GM12878 (cell line): ENCODE data around the gene EP300. TPM values are rescaled to one million over a fixed set of nuclear protein-coding genes. Genes with fewer than 3 reads are reported as not detected.

Experiments
- ATAC-seq: fragments of 200-7000 bp; cut with Tn5 transposase; 3 replicates; pipeline ENCODE4 v1.9.1; 2020; ENCODE audit warnings: mild to moderate bottlenecking, moderate library complexity
- BruUV-seq: library from RNA; stranded (reverse); fragments of 400-500 nt; replicated peaks from 2 replicates; lab custom pipeline; 2021; lab: Mats Ljungman, UMichigan
- CTCF ChIA-PET: fragments of 300-600 bp; sonication (Branson Sonifier 250); formaldehyde crosslinking; extraction: SDS; loops from one replicate; lab custom pipeline; 2021; ENCODE audit warnings: inconsistent platforms; lab: Yijun Ruan, JAX
- POLR2A ChIA-PET: fragments of 350-600 bp; formaldehyde crosslinking; extraction: SDS; loops from one replicate; lab custom pipeline; 2021; ENCODE audit warnings: inconsistent platforms; lab: Charles Lee
- RAD21 ChIA-PET: fragments of 300-600 bp; sonication (Branson Sonifier 250); formaldehyde crosslinking; loops from one replicate; lab custom pipeline; 2023; ENCODE audit warnings: antibody characterized with exemption; ENCODE audit not compliant: unreplicated experiment; lab: Charles Lee
- SMC1A ChIA-PET: fragments of 300-600 bp; sonication (Branson Sonifier 250); formaldehyde crosslinking; loops from one replicate; lab custom pipeline; 2023; ENCODE audit not compliant: unreplicated experiment, uncharacterized antibody; lab: Charles Lee
- DNase-seq: peaks from one replicate; pipeline ENCODE4 v3.0.0-alpha.2; 2011; ENCODE audit warnings: low read depth, low spot score
- FAIRE-seq: peaks from 3 replicates; lab custom pipeline; 2011; peaks lifted over from hg19 to GRCh38; lab: Jason Lieb, UNC
- H2AFZ ChIP-seq: 2 replicates; pipeline ENCODE4 v1.6.0; 2011; ENCODE audit warnings: low read depth, low read length, control low read depth; ENCODE audit not compliant: control insufficient read depth
- H3K27ac ChIP-seq: 2 replicates; pipeline ENCODE4 v1.5.1; 2011; ENCODE audit warnings: control low read depth; ENCODE audit not compliant: control insufficient read depth, insufficient read depth
- H3K27me3 ChIP-seq, 2 experiments: replicated peaks in 1 of 2; 2 replicates each; pipeline versions ENCODE4 v1.6.0 to v1.6.1; 2011; ENCODE audit warnings: low read length in 1 of 2; ENCODE audit not compliant: control insufficient read depth in 2 of 2, insufficient read depth in 2 of 2
- H3K36me3 ChIP-seq, 2 experiments: 2 replicates each; pipeline ENCODE4 v1.5.1; 2011; ENCODE audit warnings: low read length in 1 of 2; ENCODE audit not compliant: control insufficient read depth in 2 of 2, insufficient read depth in 2 of 2
- H3K4me1 ChIP-seq: 2 replicates; pipeline ENCODE4 v1.6.1; 2011; ENCODE audit warnings: mild to moderate bottlenecking, low read length, moderate library complexity, mixed read lengths; ENCODE audit not compliant: control insufficient read depth, insufficient read depth
- H3K4me2 ChIP-seq: 2 replicates; pipeline ENCODE4 v1.6.0; 2011; ENCODE audit warnings: control low read depth; ENCODE audit not compliant: control insufficient read depth, insufficient read depth
- H3K4me3 ChIP-seq: fragments of 200-600 bp; sonication (generic); 2 replicates; pipeline ENCODE4 v1.5.1; 2016
- H3K79me2 ChIP-seq: 2 replicates; pipeline ENCODE4 v1.6.0; 2011; ENCODE audit warnings: low read length; ENCODE audit not compliant: control insufficient read depth, insufficient read depth
- H3K9ac ChIP-seq: 2 replicates; pipeline ENCODE4 v1.8.0; 2011; ENCODE audit warnings: low read length, control low read depth, mixed read lengths; ENCODE audit not compliant: control insufficient read depth, insufficient read depth
- H3K9me3 ChIP-seq: replicated peaks from 3 replicates; pipeline ENCODE4 v1.5.1; 2011; ENCODE audit warnings: mild to moderate bottlenecking, low read length; ENCODE audit not compliant: control insufficient read depth, insufficient read depth
- H4K20me1 ChIP-seq: 2 replicates; pipeline ENCODE4 v1.6.0; 2011; ENCODE audit not compliant: control insufficient read depth, insufficient read depth
- CBX3 ChIP-seq: fragments of 200-600 bp; sonication (generic); IDR thresholded peaks from 2 replicates; pipeline ENCODE4 v1.6.1; 2016; ENCODE audit warnings: low read depth, borderline replicate concordance
- E4F1 ChIP-seq: fragments of 450-650 bp; IDR thresholded peaks from 2 replicates; pipeline ENCODE4 v1.6.1; 2018; ENCODE audit warnings: borderline replicate concordance, mild to moderate bottlenecking; ENCODE audit not compliant: partially characterized antibody
- ESRRA ChIP-seq: IDR thresholded peaks from 2 replicates; pipeline ENCODE4 v1.6.1; 2012; ENCODE audit warnings: mild to moderate bottlenecking, low read length, improper control_type of control experiment
- IRF3 ChIP-seq: fragments of 450-650 bp; IDR thresholded peaks from 2 replicates; pipeline ENCODE4 v1.6.1; 2014; ENCODE audit warnings: mild to moderate bottlenecking
- POU2F2 ChIP-seq: IDR thresholded peaks from 3 replicates; pipeline ENCODE4 v1.6.1; 2011; ENCODE audit warnings: low read depth, mild to moderate bottlenecking, low read length, borderline replicate concordance
- RB1 ChIP-seq: fragments of 450-650 bp; formaldehyde crosslinking; IDR thresholded peaks from 2 replicates; pipeline ENCODE4 v1.6.1; 2017; ENCODE audit warnings: mild to moderate bottlenecking, borderline replicate concordance
- RFX5 ChIP-seq: IDR thresholded peaks from 2 replicates; pipeline ENCODE4 v1.6.1; 2011; ENCODE audit warnings: low read depth, low read length, improper control_type of control experiment
- RUNX3 ChIP-seq: IDR thresholded peaks from 2 replicates; pipeline ENCODE4 v1.6.1; 2012; ENCODE audit warnings: low read length, inconsistent platforms
- SIN3A ChIP-seq: IDR thresholded peaks from 2 replicates; pipeline ENCODE4 v1.6.1; 2012; ENCODE audit warnings: low read depth, low read length, improper control_type of control experiment
- ZBTB33 ChIP-seq: fragments of 450-650 bp; IDR thresholded peaks from 2 replicates; pipeline ENCODE4 v1.6.1; 2017; ENCODE audit warnings: mild to moderate bottlenecking
- ZNF274 ChIP-seq: IDR thresholded peaks from one replicate; pipeline ENCODE4 v1.8.0; 2011; ENCODE audit not compliant: insufficient read length, insufficient read depth
- WGBS: methylation state at CpG from one replicate; pipeline ENCODE4 v1.1.6; 2016; ENCODE audit warnings: low lambda C conversion rate; ENCODE audit not compliant: insufficient replicate concordance, insufficient coverage; ENCODE audit errors: missing lambda C conversion rate; 5-methylcytosine and 5-hydroxymethylcytosine counted together
- in situ Hi-C: fragments of 300-500 bp; cut with MboI; formaldehyde crosslinking; loops from 9 replicates; pipeline ENCODE4 v1.14.3; 2018; ENCODE audit warnings: mixed read lengths
- intact Hi-C: fragments of 100-400 bp; cut with micrococcal nuclease; formaldehyde crosslinking; loops from one replicate; pipeline ENCODE4 v1.14.2; 2022; ENCODE audit not compliant: unreplicated experiment
- polyA plus RNA-seq, 11 experiments: library from polyadenylated mRNA; depleted of rRNA in 4 of 11; unstranded in 6 of 11; stranded (reverse) in 5 of 11; fragments of >200 nt; fragmentation: Nextera tagmentation in 4 of 11; fragmentation: Illumina TruSeq in 1 of 11; extraction: Ambion mirVana in 4 of 11; extraction: Trizol in 1 of 11; gene quantifications; 1 replicate in 1 of 11; 2 replicates in 10 of 11; pipeline versions ENCODE4 v1.2.1 to v1.2.3, GENCODE V29; 2011 to 2016; ENCODE audit warnings: inconsistent platforms in 2 of 11, missing spikeins in 2 of 11, low read depth in 1 of 11
- total RNA-seq, 4 experiments: library from RNA; depleted of rRNA in 3 of 4; stranded (reverse); fragments of >200 nt in 3 of 4; fragmentation: Illumina TruSeq in 1 of 4; extraction: Trizol in 1 of 4; gene quantifications; 2 replicates each; pipeline versions ENCODE4 v1.2.1 to v1.2.3, GENCODE V29; 2013 to 2021
- TF ChIP-seq, protein P1 (sequence below): fragments of 450-650 bp; formaldehyde crosslinking; IDR thresholded peaks from 2 replicates; pipeline ENCODE4 v1.5.0; 2022; ENCODE audit warnings: mild to moderate bottlenecking, missing genetic modification characterization

The EP300 gene
- total and polyA plus RNA-seq, 10 of the 15 experiments (the other 5 are each of a cell fraction or from before 2014, with no cell fraction given), result 5.5 to 48.5 (median 23.6) TPM

- Histone ChIP-seq H4K20me1 (peaks cover 6% of the 10 kb centered on the region; the same call in 1 of the 2 replicates), H3K27ac (no peak overlapping the region), H2AFZ (no peak overlapping the region), H3K4me2 (no peak overlapping the region), H3K9me3 (no peaks in the 10 kb centered on the region; the same call in 1 of the 3 replicates), H3K4me3 (no peak overlapping the region), H3K27me3 (no peaks in the 10 kb centered on the region), H3K36me3 (peaks cover 5 to 6% of the 10 kb centered on the region in 2 experiments; a peak in 3 of 4 replicates), H3K9ac (no peak overlapping the region), H3K79me2 (peaks cover 59% of the 10 kb centered on the region), H3K4me1 (peaks cover 4% of the 10 kb centered on the region; the same call in 1 of the 2 replicates)
- intact Hi-C loops, result no loop called here
- no peak for ATAC-seq
- ChIA-PET SMC1A (no interaction called here), POLR2A (interaction anchor here (0.6 kb wide), 1 partner anchor 96 kb away, joined by 3 read pairs; no protein-coding TSS in a partner anchor), CTCF (no interaction called here), RAD21 (no interaction called here)
- no TSS peak for BruUV-seq
- in situ Hi-C loops, result no loop called here
- FAIRE-seq, result no peak
- no peak for TF ChIP-seq ESRRA
- TF ChIP-seq ZBTB33, result no peak
- TF ChIP-seq E4F1, result no peak
- no peak for TF ChIP-seq RFX5
- TF ChIP-seq RB1, result no peak
- no peak for TF ChIP-seq IRF3
- no peak for TF ChIP-seq POU2F2
- TF ChIP-seq, protein P1, sequence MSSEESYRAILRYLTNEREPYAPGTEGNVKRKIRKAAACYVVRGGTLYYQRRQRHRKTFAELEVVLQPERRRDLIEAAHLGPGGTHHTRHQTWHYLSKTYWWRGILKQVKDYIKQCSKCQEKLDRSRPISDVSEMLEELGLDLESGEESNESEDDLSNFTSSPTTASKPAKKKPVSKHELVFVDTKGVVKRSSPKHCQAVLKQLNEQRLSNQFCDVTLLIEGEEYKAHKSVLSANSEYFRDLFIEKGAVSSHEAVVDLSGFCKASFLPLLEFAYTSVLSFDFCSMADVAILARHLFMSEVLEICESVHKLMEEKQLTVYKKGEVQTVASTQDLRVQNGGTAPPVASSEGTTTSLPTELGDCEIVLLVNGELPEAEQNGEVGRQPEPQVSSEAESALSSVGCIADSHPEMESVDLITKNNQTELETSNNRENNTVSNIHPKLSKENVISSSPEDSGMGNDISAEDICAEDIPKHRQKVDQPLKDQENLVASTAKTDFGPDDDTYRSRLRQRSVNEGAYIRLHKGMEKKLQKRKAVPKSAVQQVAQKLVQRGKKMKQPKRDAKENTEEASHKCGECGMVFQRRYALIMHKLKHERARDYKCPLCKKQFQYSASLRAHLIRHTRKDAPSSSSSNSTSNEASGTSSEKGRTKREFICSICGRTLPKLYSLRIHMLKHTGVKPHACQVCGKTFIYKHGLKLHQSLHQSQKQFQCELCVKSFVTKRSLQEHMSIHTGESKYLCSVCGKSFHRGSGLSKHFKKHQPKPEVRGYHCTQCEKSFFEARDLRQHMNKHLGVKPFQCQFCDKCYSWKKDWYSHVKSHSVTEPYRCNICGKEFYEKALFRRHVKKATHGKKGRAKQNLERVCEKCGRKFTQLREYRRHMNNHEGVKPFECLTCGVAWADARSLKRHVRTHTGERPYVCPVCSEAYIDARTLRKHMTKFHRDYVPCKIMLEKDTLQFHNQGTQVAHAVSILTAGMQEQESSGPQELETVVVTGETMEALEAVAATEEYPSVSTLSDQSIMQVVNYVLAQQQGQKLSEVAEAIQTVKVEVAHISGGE (CRISPR knock-in tag), result no peak
- TF ChIP-seq CBX3, result no peak
- no peak for TF ChIP-seq RUNX3
- no peak for TF ChIP-seq SIN3A
- no peak for TF ChIP-seq ZNF274
- 90% methylated on average over 10 of the region's 10 CpGs for WGBS
- no peak for DNase-seq
Measured at GRCh38 chr22:41110968-41111367, 18.6 kb downstream of the EP300 start.
